HG03571 (cell line): Measurements from ENCODE around the gene AGAP1.

Experiments
- ATAC-seq: cut with Tn5 transposase; IDR thresholded peaks from one replicate; pipeline ENCODE4 v1.9.1; 2021; ENCODE audit not compliant: unreplicated experiment

The AGAP1 gene

GRCh38 chr2:235486729-235487128 lies 7.1 kb upstream of the AGAP1 start:
- ATAC-seq, result no peak

- ATAC-seq, result no peak
Measured at GRCh38 chr2:235489897-235490296, 3.9 kb upstream of the AGAP1 start.

- no peak for ATAC-seq
Measured at GRCh38 chr2:235492850-235493344, 946 bp upstream of the AGAP1 start.

DNA sequence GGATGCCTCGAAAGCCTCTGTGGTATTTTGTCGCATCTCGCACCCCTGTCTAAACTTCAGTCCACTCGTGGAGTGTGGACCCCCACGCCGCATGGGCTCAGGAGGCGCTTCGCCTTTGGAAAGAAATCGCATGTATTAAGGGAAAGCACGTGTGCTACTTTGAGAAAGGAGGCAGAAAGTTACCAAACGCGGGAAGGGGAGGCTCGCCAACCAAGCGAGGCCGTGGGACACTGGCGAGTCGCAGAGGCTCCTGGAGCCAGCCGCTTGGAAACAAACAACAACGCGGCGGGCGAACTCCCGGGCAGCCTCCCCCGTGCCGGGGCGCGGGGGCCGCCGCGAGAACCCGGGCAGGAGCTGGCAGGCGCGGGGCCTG lies 455 bp upstream of the AGAP1 start:
- no peak for ATAC-seq

DNA sequence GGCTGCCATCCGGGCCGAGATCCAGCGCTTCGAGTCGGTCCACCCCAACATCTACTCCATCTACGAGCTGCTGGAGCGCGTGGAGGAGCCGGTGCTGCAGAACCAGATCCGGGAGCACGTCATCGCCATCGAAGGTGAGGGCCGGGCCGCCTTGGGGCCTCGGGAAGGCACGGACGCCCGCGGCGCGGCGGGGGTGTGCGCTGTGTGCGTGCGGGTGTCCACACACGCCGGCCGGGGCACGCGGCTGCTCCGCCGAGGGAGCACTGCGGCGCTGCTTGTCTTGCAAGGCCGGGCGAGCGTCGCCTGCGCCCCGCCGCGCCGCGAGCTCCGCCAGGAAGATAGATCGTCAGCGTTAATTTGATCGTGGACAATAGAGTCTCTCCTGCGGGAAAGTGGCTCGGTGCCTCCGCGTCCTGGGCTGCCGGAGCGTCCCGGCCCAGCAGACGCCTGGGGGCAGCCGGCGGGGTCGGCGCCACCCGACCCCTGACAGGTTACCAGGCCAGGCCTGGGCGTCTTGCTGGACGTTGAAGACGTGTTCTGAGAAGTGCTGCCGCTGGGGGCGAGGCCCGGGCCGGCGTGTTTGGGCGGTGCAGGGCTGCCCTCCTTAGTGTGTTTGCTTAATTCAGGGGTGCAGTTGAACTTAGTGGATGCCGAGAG lies 1.0 kb downstream of the AGAP1 start:
- ATAC-seq, result no peak

- no peak for ATAC-seq
Measured at GRCh38 chr2:235495373-235496238, 1.8 kb downstream of the AGAP1 start.

DNA sequence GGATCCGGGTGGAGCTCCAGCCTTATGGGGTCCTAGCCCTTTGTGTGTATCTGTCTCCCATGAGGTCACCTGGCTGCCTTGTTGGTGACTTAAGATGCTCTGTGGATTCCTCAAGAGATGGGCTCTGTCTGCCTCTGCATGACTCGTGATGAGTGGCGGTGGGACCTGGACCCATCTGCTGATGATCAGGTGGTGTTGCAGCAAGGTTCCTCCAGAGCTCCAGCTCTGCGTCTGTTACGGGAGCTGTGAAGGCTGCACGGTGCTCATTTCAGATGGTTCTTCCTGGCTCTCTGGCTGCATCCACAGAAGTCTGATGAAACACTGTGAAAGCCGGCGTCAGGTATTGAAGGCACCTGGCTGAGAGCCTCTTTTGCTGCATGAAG lies 2.4 kb downstream of the AGAP1 start:
- no peak for ATAC-seq

- no peak for ATAC-seq
Measured at GRCh38 chr2:235497096-235497495, 3.3 kb downstream of the AGAP1 start.

DNA sequence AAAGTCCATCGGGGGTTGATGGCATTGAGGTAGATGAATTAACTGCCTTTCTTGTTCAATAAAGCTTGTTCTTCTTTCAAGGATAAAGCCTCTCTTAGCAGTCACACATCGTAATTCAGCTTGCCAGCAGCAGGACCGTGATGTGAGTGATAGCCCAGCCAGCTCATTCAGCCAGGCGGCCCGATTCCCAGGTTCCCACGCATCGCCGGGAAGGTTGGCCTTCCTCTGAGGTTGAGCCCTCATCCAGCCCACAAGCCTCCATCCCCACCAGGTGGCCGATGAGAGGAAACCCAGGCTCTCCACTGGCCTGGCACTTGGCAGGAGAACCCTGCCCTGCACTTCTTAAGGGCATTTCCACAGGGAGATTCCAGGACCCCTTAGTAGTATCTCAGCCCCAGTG lies 4.7 kb downstream of the AGAP1 start:
- ATAC-seq, result no peak

DNA sequence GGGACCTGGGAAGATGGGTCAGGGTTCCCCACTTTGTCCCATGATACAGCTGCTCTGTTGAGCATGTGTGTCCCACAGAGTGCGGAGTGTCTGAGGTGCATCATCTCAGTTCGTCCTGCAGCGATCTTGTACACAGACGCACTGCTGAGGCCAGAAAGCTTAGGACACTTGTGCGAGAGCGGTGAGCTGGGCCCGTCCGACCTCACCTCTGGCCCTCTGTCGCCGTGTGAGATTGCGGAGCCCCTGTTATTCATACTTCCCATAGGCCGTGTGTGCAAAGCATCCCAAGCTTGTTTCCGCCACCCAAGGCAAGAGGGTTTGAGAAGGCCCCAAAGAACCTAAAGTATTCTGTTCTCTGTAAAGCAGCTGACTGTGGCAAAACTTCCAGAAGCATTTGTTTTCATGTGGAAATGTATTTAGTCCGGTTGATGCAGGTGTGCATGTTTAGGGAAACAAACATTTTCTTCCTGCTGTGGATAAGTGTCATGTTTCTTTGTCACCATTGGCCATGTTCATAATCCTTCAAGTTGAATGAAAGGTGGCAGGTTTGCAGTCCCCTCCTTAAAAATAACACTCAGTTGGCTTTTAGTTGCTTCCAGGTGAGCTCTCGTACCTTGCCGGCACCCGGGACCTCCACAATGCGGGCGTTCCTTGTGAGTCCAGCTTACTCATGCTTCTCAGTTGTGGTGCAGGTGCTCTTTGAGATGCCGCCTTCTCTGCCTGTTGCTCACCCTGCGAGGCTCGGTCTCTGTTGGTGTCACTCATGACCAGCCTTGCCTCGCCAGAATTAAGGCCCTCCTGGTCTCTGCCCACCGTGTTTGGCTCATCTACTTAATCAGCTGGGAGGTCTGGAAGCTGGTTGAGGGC lies 5.3 kb downstream of the AGAP1 start:
- no peak for ATAC-seq

DNA sequence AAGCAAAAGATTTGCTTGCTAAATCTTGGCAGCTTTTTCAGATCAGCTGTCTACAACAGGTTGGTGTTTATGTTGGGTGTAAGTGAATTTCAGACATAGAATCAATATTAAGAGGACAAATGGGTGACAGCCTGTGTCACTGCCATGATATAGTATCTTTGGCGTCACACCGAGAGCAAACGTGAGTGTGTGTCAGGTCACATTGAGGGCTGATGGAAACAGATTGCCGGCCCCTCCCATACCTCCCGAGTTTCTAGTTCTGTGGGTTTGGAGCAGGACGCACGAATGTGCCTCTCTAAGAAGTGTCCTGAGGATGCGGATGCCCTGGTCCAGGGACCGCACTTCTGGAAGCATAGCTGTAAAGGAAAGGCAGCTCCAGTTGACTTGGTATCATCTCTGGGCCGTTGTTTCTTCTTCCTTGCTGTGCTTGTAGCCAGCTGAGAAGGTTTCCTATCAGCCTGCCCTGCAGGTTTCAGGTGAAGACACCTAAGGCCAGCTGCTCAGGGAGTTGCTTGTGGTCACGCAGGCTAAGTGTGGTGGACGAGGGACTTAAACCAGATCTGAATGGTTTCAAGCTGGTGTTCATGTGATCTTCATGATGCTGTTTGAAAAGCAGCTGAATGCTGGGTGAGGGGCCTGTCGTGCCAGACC lies 6.4 kb downstream of the AGAP1 start:
- ATAC-seq, result no peak

DNA sequence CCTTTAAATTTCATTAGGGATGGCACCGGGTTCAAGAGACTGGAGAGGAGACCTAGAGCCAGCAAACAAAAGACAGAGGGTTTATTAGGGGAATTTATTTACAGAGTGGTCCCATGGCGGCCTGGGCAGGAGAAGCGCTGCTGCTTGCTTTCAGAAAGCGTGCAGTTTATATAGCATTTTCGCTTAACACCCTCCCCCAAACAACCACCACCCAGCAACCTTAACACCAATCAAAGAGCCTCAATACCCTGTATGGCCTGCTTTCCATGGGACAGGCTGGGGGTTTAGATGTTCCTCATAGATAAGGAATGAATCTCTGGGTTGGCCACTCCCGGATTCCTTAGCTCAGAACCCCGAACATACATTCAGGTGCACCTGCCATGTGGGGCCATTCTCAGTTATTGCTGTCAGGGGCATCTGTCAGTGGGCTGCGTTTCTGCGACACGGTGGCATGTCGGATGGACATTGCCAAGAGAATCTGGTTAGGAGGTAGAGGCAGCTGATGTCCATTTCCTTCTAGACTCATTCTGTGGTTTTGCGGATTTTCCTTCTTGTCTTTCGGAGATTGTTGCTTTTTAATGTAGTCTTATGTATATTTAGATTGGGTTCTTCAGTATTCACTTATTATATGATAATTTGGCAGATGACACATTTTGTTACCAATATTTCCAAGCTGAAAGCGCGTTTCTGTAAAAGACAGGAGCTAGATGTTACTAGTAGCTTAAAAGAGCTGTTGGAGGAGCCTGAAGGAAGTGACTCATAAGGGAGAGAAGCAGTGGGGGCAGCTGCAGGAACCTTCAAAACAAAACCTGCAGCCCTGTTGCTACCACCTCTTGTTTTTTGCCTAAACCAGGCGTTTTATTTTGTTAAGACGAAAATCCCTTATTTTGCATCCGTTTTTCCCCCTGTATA lies 7.2 kb downstream of the AGAP1 start:
- no peak for ATAC-seq

- ATAC-seq, result no peak
Measured at GRCh38 chr2:235501673-235502031, 7.8 kb downstream of the AGAP1 start.

- no peak for ATAC-seq
Measured at GRCh38 chr2:235502336-235502735, 8.5 kb downstream of the AGAP1 start.

- no peak for ATAC-seq
Measured at GRCh38 chr2:235504441-235505180, 10.8 kb downstream of the AGAP1 start.

DNA sequence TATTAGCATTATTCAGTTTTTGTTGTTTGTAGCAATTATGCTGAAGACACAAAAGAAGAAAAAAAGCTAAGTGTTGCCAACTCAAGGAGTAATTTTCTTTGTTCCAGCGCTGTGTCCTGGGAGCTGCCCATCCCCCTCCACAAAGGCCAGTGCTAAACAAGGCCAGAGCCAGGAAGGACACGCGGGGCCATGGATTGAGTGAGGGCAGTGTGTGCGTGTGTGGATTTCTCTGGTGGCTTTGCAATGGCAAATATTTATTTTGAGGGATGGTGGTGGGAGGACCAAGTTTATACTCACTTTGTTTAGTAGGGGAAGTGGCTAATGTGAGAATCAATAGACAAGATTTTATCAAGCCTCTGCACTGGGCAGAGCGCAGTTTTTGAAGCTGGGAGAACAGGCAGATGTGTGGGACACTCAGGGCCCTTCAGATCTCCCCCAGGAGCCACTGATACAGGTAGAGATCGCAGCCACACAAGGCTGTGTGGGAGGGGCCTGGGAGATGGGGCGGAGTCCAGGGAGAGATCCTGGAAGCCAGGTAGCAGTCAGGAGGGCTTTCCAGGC lies 11.4 kb downstream of the AGAP1 start:
- ATAC-seq, result no peak

DNA sequence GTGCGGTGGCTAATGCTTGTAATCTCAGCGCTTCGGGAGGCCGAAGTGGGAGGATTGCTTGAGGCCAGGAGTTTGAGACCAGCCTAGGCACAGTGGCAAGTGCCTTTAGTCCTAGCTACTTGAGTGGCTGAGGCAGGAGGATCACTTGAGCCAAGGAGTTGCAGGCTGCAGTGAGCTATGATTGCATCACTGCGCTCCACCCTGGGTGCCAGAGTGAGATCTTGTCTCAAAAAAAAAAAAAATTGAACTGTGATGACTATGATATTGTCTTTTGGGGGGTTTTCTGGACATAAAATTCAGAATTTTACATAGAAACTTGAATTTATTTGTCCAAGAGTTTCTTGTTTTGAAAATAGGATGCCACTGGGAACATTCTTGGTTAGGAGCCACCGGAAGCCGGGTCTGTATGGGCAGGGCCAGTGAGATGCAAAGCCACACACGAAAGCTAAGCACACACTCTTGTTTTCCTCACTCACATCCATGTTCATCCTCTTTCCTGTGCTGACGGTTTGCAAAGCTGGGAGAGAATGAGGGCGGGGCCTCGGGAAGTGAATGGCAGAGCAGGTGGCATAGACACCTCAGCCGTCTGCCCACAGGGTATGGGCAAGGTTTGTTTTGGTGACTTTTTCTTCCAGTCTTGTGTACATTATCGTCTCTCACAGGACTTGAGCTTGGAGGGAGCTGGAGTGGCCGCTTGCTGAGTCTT lies 12.6 kb downstream of the AGAP1 start:
- no peak for ATAC-seq

DNA sequence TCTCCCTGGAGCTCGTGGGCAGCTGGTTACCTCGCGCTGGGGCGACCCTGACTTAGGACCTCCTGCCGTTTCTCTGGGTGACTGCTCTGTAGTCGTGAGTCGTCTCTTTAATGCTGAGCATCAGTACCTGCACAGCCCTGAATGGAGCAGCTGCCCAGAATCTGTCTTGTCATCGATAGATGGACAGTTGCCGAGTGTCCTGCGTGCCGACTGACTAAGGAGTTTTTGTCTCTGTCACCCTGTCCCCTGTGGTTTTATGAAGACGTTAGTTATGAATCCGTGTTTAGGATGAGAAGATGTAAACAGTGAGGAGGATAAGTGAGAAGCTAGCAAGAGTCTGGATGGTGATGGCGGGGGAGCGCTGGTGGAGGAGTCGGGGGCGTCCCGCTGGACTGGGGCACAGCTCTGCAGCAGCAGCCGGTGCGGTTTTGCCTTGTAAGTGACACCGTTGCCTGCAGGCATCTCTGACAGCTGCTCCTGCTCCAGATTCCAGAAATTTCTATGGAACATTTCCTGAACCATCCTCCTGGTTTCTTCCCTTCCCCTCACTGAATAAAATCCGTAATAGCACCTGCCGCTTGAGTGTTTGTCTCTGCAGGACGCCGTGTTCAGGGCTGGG lies 13.3 kb downstream of the AGAP1 start:
- ATAC-seq, result no peak
